GM23338 (cell line): ENCODE measurements around the gene AHNAK. TPM values are rescaled to one million over a fixed set of nuclear protein-coding genes. Genes with fewer than 3 reads are reported as not detected.

Source experiments
- ATAC-seq: fragments of 200-7000 bp; cut with Tn5 transposase; 3 replicates; pipeline ENCODE4 v1.9.1; 2020
- DNase-seq: peaks from one replicate; pipeline ENCODE4 v3.0.0-alpha.2; 2015; ENCODE audit warnings: low spot score
- H2AFZ ChIP-seq: fragments of 200-600 bp; sonication (generic); 2 replicates; pipeline ENCODE4 v1.8.0; 2016; ENCODE audit warnings: antibody characterized with exemption, mild to moderate bottlenecking, moderate library complexity
- H3F3A ChIP-seq: fragments of 200-600 bp; sonication (generic); replicated peaks from 2 replicates; pipeline ENCODE4 v1.8.0; 2017; ENCODE audit warnings: antibody characterized with exemption, mixed run types, low read depth
- H3K27ac ChIP-seq: fragments of 200-600 bp; sonication (generic); 2 replicates; pipeline ENCODE4 v1.6.1; 2016; ENCODE audit warnings: low read depth
- H3K27me3 ChIP-seq: fragments of 200-600 bp; sonication (generic); 2 replicates; pipeline ENCODE4 v1.8.0; 2016; ENCODE audit warnings: mild to moderate bottlenecking, mixed run types, moderate library complexity; ENCODE audit not compliant: insufficient read depth
- H3K36me3 ChIP-seq: fragments of 200-600 bp; sonication (generic); 2 replicates; pipeline ENCODE4 v1.8.0; 2016; ENCODE audit warnings: mild to moderate bottlenecking; ENCODE audit not compliant: insufficient read depth
- H3K4me1 ChIP-seq: fragments of 200-600 bp; sonication (generic); 2 replicates; pipeline ENCODE4 v1.8.0; 2016; ENCODE audit warnings: mild to moderate bottlenecking, moderate library complexity; ENCODE audit not compliant: insufficient read depth
- H3K4me2 ChIP-seq: fragments of 200-600 bp; sonication (generic); 2 replicates; pipeline ENCODE4 v1.7.1; 2017; ENCODE audit warnings: mixed run types
- H3K4me3 ChIP-seq: fragments of 200-600 bp; sonication (generic); 2 replicates; pipeline ENCODE4 v1.6.1; 2016; ENCODE audit warnings: mixed run types
- H3K79me2 ChIP-seq: fragments of 200-600 bp; sonication (generic); replicated peaks from 2 replicates; pipeline ENCODE4 v1.8.0; 2017; ENCODE audit warnings: mild to moderate bottlenecking; ENCODE audit not compliant: insufficient read depth
- H3K9me2 ChIP-seq: fragments of 200-600 bp; sonication (generic); 2 replicates; pipeline ENCODE4 v1.8.0; 2017; ENCODE audit not compliant: insufficient read depth
- H4K20me1 ChIP-seq: fragments of 200-600 bp; sonication (generic); replicated peaks from 2 replicates; pipeline ENCODE4 v1.8.0; 2017; ENCODE audit warnings: mild to moderate bottlenecking; ENCODE audit not compliant: insufficient read depth
- H3K27ac Mint-ChIP-seq: 2 replicates; pipeline ENCODE4 v1.8.0; 2020; ENCODE audit warnings: inconsistent platforms, mild to moderate bottlenecking, moderate library complexity, mixed read lengths
- H3K27me3 Mint-ChIP-seq: 3 replicates; pipeline ENCODE4 v1.8.0; 2022; ENCODE audit warnings: low read depth, mild to moderate bottlenecking, moderate library complexity, mixed read lengths, inconsistent platforms; ENCODE audit not compliant: insufficient read depth, poor library complexity
- H3K36me3 Mint-ChIP-seq: 3 replicates; pipeline ENCODE4 v1.8.0; 2021; ENCODE audit warnings: low read depth, mild to moderate bottlenecking, inconsistent platforms, moderate library complexity, mixed read lengths
- H3K4me1 Mint-ChIP-seq: 3 replicates; pipeline ENCODE4 v1.8.0; 2020; ENCODE audit warnings: mild to moderate bottlenecking, inconsistent platforms, mixed read lengths
- H3K4me3 Mint-ChIP-seq: 3 replicates; pipeline ENCODE4 v1.8.0; 2021; ENCODE audit warnings: moderate library complexity, mild to moderate bottlenecking, inconsistent platforms, mixed read lengths
- H3K9me3 Mint-ChIP-seq: 3 replicates; pipeline ENCODE4 v1.8.0; 2020; ENCODE audit warnings: moderate library complexity, mild to moderate bottlenecking, inconsistent platforms, mixed read lengths
- CREB1 ChIP-seq: fragments of 250-450 bp; sonication (Bioruptor Pico); IDR thresholded peaks from 2 replicates; pipeline ENCODE4 v1.5.0; 2020; ENCODE audit warnings: low read depth, mild to moderate bottlenecking, moderate library complexity
- JUNB ChIP-seq: IDR thresholded peaks from one replicate; pipeline ENCODE4 v1.6.1; 2016; ENCODE audit warnings: antibody characterized with exemption; ENCODE audit not compliant: unreplicated experiment
- POLR2AphosphoS5 ChIP-seq: IDR thresholded peaks from 2 replicates; pipeline ENCODE4 v1.6.1; 2016; ENCODE audit warnings: antibody characterized with exemption, low read depth
- STAT1 ChIP-seq: IDR thresholded peaks from one replicate; pipeline ENCODE4 v1.6.1; 2016; ENCODE audit warnings: antibody characterized with exemption; ENCODE audit not compliant: unreplicated experiment
- ZNF114 ChIP-seq: fragments of 250-450 bp; sonication (Bioruptor Pico); IDR thresholded peaks from 2 replicates; pipeline ENCODE4 v1.5.0; 2020; ENCODE audit warnings: mild to moderate bottlenecking, moderate library complexity
- ZNF331 ChIP-seq: fragments of 250-450 bp; sonication (Bioruptor Pico); IDR thresholded peaks from 2 replicates; pipeline ENCODE4 v1.5.0; 2020; ENCODE audit warnings: low read depth, mild to moderate bottlenecking, moderate library complexity
- polyA plus RNA-seq: library from polyadenylated mRNA; unstranded; fragments of >200 nt; fragmentation: Nextera tagmentation; extraction: Ambion mirVana; gene quantifications from 2 replicates; pipeline ENCODE4 v1.2.1, GENCODE V29; 2016
- total RNA-seq: library from RNA; depleted of rRNA; stranded (reverse); fragments of >200 nt; shearing (Covaris generic); gene quantifications from 2 replicates; pipeline ENCODE4 v1.2.3, GENCODE V29; 2014
- TF ChIP-seq, protein P1 (sequence below): IDR thresholded peaks from 2 replicates; pipeline ENCODE4 v1.6.1; 2016; ENCODE audit warnings: antibody characterized with exemption
- TF ChIP-seq, protein P2 (sequence below), 2 experiments: fragments of 200-600 bp in 1 of 2; sonication (generic) in 1 of 2; conservative IDR thresholded peaks; 2 replicates each; pipeline versions ENCODE4 v1.5.1 to v1.6.1; 2016 to 2017; ENCODE audit warnings: antibody characterized with exemption in 2 of 2, low read depth in 2 of 2, mild to moderate bottlenecking in 2 of 2, moderate library complexity in 1 of 2
- TF ChIP-seq, protein P3 (sequence below): IDR thresholded peaks from one replicate; pipeline ENCODE4 v1.6.1; 2018; ENCODE audit warnings: antibody characterized with exemption; ENCODE audit not compliant: unreplicated experiment

The AHNAK gene
- total and polyA plus RNA-seq, 2 experiments from 2014 or later = 0.91 to 2.1 TPM

DNA sequence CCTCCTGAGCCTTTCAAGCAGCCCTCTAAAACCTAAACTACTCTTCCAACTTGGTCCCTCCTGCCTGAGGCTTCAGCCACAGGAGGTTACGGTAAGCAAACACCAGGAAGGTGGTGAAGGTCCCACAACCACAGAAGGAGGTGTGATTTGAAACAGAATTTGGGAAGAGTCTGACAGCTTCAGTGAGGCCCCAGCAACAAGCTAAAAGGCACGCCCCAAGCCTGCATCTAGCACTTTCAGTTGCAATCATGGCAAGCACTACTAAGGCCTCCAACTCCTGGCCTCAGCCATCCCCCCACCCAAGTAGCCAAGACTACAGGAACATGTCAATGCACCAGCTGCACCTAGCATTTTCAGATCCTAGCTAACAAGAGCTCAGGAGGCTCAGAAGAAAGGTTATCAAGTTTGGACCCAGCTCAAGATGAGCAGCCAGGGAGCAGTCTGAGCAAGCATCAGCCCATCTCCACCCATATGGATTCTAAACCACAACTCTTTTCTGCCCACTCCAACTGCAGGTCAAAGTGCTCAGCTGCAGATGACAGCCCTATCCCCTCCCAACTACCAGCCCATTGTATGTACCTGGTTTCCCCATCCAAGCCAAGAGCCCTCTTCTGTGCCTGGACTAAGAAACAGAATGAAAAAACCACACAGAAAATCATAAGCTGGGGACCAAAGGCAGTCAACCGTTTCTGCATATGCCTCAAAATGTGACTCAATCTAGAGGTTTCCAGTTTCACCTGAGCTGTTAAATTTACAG is 10.4 kb upstream of the AHNAK start:
- peaks cover 64% of the 10 kb centered on the region for H3K36me3 Mint-ChIP-seq
- Histone ChIP-seq H2AFZ (no peak overlapping the region), H3K9me2 (no peaks in the 10 kb centered on the region), H3K4me1 (peaks cover 66% of the 10 kb centered on the region), H3K27me3 (no peaks in the 10 kb centered on the region), H3F3A (peaks cover 64% of the 10 kb centered on the region), H3K79me2 (peaks cover 25% of the 10 kb centered on the region), H3K4me2 (peak overlapping the region; percentile 50; the same call in 1 of the 2 replicates), H3K27ac (peak overlapping the region; percentile 88), H4K20me1 (peaks cover 39% of the 10 kb centered on the region), H3K4me3 (no peak overlapping the region), H3K36me3 (peaks cover 29% of the 10 kb centered on the region)
- no peaks in the 10 kb centered on the region; the same call in 2 of the 3 replicates for H3K9me3 Mint-ChIP-seq
- peaks cover 71% of the 10 kb centered on the region for H3K4me1 Mint-ChIP-seq
- no peak for TF ChIP-seq JUNB
- TF ChIP-seq, protein P1, sequence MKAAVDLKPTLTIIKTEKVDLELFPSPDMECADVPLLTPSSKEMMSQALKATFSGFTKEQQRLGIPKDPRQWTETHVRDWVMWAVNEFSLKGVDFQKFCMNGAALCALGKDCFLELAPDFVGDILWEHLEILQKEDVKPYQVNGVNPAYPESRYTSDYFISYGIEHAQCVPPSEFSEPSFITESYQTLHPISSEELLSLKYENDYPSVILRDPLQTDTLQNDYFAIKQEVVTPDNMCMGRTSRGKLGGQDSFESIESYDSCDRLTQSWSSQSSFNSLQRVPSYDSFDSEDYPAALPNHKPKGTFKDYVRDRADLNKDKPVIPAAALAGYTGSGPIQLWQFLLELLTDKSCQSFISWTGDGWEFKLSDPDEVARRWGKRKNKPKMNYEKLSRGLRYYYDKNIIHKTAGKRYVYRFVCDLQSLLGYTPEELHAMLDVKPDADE = no peak
- TF ChIP-seq ZNF331 (CRISPR knock-in tag) = no peak
- TF ChIP-seq STAT1 = no peak
- TF ChIP-seq CREB1 (CRISPR knock-in tag) = no peak
- TF ChIP-seq, protein P2, sequence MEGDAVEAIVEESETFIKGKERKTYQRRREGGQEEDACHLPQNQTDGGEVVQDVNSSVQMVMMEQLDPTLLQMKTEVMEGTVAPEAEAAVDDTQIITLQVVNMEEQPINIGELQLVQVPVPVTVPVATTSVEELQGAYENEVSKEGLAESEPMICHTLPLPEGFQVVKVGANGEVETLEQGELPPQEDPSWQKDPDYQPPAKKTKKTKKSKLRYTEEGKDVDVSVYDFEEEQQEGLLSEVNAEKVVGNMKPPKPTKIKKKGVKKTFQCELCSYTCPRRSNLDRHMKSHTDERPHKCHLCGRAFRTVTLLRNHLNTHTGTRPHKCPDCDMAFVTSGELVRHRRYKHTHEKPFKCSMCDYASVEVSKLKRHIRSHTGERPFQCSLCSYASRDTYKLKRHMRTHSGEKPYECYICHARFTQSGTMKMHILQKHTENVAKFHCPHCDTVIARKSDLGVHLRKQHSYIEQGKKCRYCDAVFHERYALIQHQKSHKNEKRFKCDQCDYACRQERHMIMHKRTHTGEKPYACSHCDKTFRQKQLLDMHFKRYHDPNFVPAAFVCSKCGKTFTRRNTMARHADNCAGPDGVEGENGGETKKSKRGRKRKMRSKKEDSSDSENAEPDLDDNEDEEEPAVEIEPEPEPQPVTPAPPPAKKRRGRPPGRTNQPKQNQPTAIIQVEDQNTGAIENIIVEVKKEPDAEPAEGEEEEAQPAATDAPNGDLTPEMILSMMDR (conservative IDR thresholded peaks at IDR 0.05; ENCODE audit: low read depth in 2 of 2) = no peak
- TF ChIP-seq ZNF114 = no peak
- H3K27me3 Mint-ChIP-seq = peaks cover 36% of the 10 kb centered on the region
- peak overlapping the region; percentile 24; the same call in 1 of the 3 replicates for H3K4me3 Mint-ChIP-seq
- H3K27ac Mint-ChIP-seq = peak overlapping the region; percentile 96
- DNase-seq (no peak), ATAC-seq (no peak)

DNA sequence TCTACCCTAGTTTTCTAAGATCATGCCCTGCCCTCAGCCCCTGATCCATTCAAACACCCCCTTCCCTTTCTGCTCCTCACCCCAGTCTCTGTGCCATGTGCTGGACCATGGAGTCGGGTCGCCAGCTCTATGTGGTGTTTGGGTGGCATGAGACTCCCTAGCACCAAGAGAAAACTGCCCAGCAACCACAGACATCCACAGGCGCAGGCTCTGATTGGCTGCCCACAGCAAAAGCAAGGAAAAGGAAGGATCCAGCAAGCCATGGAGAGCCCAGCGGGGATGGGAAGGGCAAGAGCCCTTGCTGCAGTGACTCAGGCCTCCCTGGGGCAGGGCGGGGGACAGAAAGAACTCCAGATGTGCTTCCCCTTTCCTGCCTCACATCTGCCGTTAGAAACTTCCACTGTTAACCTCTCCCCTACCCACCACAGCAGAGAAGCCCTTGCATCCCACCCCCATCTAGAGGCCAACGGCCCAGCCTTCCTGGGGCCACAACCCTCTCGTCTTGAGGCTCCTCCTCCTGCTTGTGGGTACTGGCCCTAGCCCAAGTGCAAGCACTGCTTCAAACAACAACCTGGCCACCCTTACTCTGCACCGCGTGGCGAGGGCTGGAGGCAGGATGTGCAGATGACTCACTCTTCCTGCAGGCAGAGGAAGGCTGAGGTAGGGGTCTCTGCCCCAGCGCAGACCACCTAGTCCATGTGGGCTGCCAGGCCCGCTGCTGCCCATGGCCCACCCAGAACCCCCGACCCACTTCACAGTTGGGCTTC is 9.7 kb upstream of the AHNAK start:
- H3K9me3 Mint-ChIP-seq = no peaks in the 10 kb centered on the region; the same call in 1 of the 3 replicates
- TF ChIP-seq, protein P3, sequence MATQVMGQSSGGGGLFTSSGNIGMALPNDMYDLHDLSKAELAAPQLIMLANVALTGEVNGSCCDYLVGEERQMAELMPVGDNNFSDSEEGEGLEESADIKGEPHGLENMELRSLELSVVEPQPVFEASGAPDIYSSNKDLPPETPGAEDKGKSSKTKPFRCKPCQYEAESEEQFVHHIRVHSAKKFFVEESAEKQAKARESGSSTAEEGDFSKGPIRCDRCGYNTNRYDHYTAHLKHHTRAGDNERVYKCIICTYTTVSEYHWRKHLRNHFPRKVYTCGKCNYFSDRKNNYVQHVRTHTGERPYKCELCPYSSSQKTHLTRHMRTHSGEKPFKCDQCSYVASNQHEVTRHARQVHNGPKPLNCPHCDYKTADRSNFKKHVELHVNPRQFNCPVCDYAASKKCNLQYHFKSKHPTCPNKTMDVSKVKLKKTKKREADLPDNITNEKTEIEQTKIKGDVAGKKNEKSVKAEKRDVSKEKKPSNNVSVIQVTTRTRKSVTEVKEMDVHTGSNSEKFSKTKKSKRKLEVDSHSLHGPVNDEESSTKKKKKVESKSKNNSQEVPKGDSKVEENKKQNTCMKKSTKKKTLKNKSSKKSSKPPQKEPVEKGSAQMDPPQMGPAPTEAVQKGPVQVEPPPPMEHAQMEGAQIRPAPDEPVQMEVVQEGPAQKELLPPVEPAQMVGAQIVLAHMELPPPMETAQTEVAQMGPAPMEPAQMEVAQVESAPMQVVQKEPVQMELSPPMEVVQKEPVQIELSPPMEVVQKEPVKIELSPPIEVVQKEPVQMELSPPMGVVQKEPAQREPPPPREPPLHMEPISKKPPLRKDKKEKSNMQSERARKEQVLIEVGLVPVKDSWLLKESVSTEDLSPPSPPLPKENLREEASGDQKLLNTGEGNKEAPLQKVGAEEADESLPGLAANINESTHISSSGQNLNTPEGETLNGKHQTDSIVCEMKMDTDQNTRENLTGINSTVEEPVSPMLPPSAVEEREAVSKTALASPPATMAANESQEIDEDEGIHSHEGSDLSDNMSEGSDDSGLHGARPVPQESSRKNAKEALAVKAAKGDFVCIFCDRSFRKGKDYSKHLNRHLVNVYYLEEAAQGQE = no peak
- TF ChIP-seq POLR2AphosphoS5 = peak; percentile 45

More for the DNA sequence above, 9.7 kb upstream of the AHNAK start:
- Mint-ChIP-seq H3K36me3 (peaks cover 58% of the 10 kb centered on the region), H3K27me3 (peaks cover 39% of the 10 kb centered on the region), H3K4me3 (peak overlapping the region; percentile 14), H3K4me1 (peaks cover 73% of the 10 kb centered on the region), H3K27ac (peak overlapping the region; percentile 96)
- ATAC-seq = peak; percentile 38
- H3K79me2 ChIP-seq = peaks cover 25% of the 10 kb centered on the region
- peak overlapping the region; percentile 50; the same call in 1 of the 2 replicates for H3K4me2 ChIP-seq
- DNase-seq = peak; percentile 91
- H3K4me3 ChIP-seq = no peak overlapping the region
- H3F3A ChIP-seq = peaks cover 64% of the 10 kb centered on the region
- H4K20me1 ChIP-seq = peaks cover 39% of the 10 kb centered on the region
- H3K9me2 ChIP-seq = no peaks in the 10 kb centered on the region
- H2AFZ ChIP-seq = no peak overlapping the region
- H3K27ac ChIP-seq = peak overlapping the region; percentile 88
- peaks cover 2% of the 10 kb centered on the region; the same call in 1 of the 2 replicates for H3K27me3 ChIP-seq
- peaks cover 66% of the 10 kb centered on the region for H3K4me1 ChIP-seq
- H3K36me3 ChIP-seq = peaks cover 29% of the 10 kb centered on the region
